RPMI8226 (cell line): ENCODE results near the gene SIPA1L2.

Experiments
- DNase-seq: peaks from one replicate; pipeline ENCODE4 v3.0.0-alpha.2; 2015

The SIPA1L2 gene

DNA sequence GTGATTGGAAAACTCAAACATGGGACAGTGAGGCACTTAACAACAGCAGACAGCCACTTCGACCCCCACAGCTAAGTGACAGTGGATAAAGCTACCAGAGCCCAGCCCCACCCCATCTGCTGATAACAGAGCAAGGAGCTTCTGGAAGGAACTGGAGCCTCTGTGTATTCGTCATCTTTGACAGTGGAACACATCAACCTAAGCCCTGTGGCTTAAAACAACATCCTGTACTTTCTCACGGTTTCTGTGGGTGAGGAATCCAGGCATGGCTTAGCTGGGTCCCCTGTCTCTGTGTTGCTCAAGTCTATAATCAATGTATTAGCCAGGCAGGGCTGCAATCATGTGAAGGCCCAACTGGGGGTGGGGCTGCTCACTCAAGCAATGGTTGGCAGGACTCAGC lies 18.4 kb upstream of the SIPA1L2 start:
- DNase-seq, result no peak

DNA sequence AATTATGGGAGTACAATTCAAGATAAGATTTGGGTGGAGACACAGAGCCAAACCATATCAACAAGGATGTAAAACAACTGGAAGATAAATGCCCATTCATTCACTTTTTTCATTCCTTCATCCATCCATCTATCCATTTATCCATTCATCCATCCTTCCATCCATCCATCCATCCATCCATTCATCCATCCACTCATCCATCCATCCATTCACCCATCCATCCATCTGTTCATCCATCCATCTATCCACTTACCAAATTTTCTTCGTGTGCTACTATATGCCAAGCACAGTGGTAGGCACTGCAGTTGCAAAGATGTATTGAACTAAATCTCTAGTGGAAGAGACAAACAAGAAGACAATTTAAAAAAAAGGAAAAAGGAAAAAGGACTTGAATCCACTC lies 14.3 kb upstream of the SIPA1L2 start:
- DNase-seq, result no peak

GRCh38 chr1:232643251-232643650 lies 13.3 kb upstream of the SIPA1L2 start:
- no peak for DNase-seq

DNA sequence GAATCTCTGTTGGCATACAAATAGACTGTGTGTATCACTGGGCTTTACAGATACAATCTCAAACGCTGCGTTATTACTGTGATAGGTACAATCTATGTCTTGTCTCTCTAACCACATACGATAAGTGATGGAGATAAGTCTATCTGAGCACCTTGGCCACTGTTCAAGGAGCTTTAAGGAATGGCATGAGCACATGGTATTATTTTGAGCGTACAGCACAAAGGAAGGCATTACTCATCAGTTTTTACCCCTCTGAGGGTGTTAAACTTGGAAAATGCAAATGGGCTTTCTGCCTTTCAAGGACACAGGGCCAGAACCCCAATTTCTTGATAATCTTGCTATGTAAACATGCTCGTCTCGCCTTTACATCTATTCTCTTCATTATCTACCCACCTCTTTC lies 11.6 kb upstream of the SIPA1L2 start:
- no peak for DNase-seq

DNA sequence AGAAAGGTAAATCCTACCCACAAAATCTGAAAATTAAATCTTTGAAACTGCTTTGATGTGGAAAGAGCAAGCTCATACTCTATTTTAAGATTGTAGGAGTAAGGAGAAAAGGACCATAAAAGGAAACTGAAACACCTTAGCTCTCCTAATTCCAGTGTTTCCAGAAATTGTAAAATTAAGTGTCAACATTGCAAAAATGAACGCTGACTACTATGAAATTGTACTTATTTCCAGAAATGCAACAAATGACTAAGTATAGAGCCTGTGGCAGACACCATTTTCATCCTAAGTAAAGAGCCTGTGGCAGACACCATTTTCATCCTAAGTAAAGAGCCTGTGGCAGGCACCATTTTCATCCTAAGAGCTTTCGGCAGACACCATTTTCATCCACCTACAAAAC lies 6.9 kb upstream of the SIPA1L2 start:
- no peak for DNase-seq

DNA sequence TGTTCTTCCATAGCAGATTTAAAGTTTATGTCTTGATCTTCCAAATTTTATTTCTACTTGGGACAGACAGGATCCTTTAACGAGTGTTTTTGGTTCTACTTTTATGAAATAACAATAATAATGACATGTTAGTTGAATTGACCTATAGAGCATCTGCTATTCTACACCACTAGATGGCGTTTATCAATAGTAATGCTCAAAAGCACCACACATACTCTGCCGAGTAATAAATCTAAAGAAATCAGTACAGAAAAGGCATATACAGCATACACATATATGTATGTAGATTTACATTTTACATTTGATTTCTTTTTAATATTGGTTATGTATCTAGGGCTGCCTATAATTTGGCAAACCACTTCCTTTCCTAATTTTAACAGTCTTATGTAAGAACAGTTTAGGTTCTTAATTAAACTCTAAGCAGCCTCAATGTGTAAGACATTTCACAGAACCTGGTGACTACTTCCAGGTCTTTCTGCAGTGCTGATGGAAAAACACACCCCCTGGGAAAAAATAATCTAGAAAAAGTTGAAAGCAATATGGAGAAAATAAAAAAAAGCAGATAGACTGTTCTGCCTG lies 5.9 kb upstream of the SIPA1L2 start:
- DNase-seq, result peak; percentile 70

- no peak for DNase-seq
These were observed 5.3 kb upstream of the SIPA1L2 start for GRCh38 chr1:232635279-232635678.

GRCh38 chr1:232634096-232634495 lies 4.2 kb upstream of the SIPA1L2 start:
- DNase-seq, result peak; percentile 93

- DNase-seq, result no peak
These were observed 912 bp upstream of the SIPA1L2 start for GRCh38 chr1:232630894-232631195.

- peak; percentile 35 for DNase-seq
These were observed 485 bp downstream of the SIPA1L2 start for GRCh38 chr1:232629250-232630046.

DNA sequence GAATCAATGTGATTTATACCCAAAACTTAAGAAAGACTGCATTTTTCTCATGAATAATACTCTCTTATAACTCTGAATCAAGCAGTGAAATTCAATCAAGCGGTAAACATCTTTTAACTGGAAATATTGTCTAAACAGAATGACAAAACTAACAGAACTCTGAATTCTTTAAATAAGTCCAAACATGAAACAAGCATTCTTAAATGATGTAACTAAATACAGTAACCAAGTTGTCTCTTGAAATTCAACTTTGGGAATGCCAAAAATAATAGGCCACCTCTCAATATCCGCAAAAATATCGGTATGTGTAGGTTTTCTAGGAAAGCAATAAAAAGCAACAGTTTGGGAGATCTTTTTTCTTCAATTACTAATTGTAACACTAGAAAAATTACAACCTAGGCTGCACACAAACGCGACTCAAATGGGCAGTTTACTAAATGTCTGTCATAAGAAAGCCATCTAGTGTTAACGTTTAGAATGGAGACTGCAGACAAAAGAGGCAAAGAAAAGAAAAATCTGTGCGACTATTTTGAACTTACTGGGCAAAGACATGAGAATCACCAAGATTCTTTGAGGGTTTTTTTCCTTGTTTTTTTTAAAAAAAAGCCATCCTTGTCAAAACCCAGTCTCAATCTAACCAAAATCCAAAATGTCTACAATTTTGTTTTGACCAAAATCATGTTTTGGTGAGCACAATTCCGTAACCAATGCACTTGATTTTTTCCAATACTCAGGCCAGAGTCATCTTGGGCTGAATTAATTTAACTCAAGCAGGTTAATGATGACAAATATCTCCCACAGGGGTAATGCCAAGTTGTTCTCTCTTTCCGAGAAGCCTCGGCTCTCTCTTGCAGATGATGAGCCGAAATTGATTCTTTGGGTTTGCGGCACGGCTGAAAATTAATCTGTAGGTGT lies 1.3 kb downstream of the SIPA1L2 start:
- peak; percentile 59 for DNase-seq

DNA sequence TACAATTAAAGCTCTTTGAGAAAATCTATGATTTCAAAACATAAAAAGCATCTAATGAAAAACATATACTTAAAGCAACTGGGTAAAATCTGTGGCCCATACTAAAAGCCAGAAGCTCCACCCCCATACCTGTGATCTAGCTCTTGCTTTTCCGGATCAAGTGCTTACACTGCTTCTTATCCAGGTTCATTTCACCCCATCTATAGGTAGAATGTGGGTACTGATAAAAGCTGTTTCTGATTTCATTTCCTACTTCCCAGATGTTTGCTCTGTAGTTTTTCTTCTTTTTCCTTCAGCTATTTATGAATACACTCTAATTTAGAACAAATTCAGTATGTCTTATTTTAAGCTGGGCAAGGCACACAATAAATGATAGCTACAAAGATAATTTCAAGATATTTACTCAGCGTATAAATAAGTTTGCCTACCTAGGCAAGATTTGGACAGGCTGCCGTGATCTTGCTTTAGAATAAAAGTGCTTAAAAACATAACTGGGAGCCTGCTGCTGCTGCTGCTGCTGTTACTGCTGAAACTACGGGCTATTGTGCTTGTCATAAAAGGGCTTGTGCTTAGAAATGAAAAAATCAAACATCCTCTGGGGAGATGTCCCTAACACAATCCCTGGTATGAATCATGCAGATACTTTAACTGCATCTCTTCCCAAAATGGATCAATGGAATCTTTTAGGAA lies 2.1 kb downstream of the SIPA1L2 start:
- peak; percentile 86 for DNase-seq

DNA sequence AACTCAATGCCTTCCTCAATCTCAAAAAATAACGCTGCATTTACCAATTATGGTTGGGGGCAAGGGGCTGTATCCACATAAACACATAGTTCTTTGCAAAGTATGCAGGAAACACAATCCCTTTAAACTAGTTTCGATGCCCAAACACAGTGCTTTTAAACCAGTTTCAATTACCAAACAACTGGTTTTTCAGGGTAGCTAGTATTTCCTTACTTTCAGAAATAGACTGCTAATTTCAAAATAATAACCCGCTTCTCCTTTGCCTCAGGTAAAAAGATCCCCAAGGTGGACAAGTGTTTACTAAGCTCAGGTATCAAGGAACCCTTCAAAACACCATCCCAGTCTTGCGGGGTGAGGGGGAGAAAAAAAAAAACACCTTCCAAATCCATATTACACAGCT lies 2.8 kb downstream of the SIPA1L2 start:
- DNase-seq, result peak; percentile 39

DNA sequence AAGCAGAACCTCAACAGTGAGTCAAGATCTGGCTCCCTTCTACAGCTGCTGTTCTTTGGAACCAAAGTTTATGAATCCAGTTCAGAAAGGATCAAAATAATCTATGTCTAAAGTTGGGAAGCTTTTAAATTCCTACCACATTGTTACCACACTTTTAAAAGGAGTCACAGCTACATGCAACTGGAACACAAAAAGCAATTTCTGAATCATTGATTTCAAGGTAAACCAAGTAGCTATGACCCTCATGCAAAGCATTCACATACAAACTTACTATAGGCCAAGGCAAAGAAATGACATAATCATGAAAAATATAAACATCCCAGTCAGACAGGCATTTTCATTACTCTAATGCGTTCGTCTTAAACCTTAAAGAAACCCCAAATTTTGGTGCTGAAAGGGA lies 3.5 kb downstream of the SIPA1L2 start:
- DNase-seq, result no peak

GRCh38 chr1:232625319-232625868 lies 4.5 kb downstream of the SIPA1L2 start:
- DNase-seq, result no peak

DNA sequence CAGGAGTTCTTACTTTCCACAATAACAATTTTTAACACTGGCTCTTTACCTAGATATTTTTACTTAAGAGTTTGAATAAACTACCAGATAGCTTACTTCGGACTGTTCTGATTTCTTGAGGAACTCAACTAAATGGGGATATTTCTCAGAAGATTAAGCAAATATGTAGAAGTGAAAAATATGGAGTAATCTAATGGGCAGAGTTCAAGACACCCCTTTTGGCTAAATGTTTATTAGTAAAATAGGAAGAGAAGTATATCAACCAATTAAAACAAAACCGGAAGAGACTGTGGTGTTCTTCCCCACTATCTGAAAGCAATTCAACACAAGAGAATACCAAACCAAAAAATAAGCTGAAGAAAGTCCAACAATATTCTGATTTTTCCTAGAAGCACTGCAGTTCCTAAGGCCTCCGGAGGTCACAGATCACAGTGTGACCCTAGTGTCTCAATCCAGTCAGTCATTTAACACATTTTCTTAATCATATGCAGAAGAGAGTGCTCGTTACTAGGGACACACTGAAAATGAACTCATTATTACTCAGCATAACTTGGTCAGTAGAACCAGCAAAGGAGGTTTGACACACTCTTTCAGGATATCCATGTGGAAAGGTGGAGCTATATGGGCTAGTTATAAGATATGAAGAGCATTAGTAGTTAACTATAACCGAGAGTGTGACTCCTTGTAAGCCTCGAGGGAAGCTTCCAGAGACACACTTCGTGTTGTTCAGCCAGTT lies 5.2 kb downstream of the SIPA1L2 start:
- DNase-seq, result no peak

GRCh38 chr1:232622981-232623380 lies 7.0 kb downstream of the SIPA1L2 start:
- no peak for DNase-seq

GRCh38 chr1:232622378-232622777 lies 7.6 kb downstream of the SIPA1L2 start:
- no peak for DNase-seq

DNA sequence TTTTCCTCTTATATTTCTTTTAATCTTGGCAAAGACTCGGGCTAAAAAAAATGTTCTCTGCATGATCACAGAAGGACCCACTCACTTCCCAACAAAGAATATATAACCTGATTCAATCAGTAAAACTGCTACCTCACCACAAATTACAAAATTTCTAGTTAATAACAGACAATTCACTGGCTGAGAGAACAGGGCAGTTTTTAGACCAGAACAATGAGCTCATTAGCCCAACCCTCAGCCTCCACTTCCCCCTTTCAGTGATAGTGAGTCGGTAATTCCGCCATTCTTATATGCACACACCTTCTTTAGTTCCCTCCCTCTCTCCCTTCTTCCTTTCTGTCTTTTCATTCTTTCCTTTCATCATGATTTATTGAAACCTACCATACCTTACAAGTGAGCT lies 8.9 kb downstream of the SIPA1L2 start:
- DNase-seq, result no peak

DNA sequence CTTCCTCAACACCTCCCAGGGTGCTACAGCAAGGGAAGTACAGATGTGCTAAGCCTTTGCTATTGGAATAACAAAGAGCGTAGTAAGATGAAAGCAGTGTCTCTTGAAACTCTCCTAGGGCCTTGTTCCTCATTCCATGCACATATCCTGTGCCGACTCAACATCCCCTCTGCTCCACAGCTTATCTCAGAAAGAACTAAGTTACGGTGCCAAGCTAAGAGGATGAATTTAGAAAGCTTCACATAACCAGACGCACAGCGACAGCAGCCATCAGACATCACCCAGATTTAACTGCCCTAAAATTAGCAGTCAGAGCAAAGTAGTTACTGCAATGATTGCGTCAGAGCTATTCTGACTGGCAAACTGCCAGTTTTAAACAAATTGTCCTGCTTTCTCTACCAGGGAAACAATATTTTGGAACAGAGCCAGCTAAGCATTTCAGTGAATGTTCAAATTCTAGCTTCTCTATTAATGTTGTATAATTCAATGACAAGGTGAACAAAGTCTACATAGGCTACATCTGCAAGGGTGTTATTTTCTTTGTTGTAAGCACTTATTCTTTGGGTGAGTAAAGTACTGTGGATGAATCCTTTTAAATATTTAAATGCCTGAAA lies 9.5 kb downstream of the SIPA1L2 start:
- DNase-seq, result peak; percentile 87

DNA sequence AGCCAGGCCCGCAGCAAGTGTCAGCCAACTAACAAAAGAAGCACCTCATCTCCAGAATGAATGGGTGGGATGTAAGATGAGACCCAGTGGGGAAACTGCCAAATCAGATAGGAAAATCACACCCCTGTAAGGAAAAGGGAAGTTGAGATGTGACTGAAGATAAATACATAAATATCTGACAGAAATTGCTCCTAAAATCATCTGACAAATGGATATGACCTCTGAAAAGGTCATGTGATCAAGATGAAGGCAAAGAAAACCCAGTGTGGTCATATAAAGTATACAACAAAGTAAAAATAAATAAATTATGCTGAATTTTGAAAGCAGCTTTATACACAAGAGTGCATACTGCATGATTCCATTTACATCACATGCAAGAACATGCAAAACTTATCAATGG lies 12.7 kb downstream of the SIPA1L2 start:
- no peak for DNase-seq

DNA sequence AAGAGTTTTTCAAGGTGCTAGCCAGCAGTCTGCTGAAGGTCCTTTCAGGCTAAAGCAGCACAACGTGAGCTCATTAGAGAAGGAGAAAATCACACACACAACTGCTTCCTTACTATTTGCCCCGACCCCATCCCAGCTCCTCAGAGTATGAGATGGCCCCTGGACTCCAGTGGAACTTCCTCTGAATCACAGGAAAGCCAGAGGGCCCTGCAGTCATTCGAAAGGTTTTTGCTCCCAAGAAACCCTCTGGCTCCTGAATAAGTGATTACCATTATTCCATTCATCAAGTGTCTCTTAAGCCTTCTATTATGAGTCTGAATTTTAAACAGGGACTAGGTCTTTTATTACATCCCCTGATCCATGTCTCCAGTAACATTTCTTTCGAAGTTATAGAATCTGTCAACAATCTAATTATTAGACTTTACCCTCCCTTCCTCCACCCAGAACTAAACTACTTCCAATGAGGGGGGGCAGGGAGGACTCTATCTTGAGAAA lies 14.6 kb downstream of the SIPA1L2 start:
- no peak for DNase-seq
